ENCODE measurements around the gene CALR. TPM values are rescaled to one million over a fixed set of nuclear protein-coding genes. Genes with fewer than 3 reads are reported as not detected.
A peak's percentile ranks its signal among the peaks of the same experiment; 100 is the strongest.

Gene CALR
- total and polyA plus RNA-seq, 9 of the 15 experiments (the other 6 are each of a cell fraction or from before 2014, with no cell fraction given) = 126 to 811 (median 642) TPM

DNA sequence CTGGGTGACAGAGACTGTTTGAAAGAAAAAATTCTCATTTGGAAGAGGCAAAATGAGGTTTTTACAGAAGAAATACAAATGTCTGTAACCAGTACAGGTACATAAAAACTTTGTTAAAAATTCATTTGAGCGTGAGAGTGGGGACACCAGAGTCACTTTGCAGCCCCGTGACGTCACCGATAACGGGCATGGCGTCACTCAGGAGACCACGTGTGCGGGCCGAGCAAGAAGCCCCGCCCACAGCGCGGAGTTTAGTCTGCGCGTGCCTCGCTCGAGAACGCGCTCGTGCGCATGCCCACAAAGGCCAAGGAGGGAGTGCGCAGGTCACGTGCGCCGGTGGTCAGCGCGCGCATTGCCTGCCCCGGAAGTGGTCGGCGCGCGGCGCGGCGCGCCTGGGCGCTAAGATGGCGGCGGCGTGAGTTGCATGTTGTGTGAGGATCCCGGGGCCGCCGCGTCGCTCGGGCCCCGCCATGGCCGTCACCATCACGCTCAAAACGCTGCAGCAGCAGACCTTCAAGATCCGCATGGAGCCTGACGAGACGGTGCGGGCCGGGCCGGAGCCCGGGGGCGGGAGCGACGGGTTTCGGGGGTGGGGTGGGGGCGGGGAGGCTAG is 7.2 kb downstream of the CALR start, which contains the start of gene RAD23A (continued):
- TF ChIP-seq, protein P1, sequence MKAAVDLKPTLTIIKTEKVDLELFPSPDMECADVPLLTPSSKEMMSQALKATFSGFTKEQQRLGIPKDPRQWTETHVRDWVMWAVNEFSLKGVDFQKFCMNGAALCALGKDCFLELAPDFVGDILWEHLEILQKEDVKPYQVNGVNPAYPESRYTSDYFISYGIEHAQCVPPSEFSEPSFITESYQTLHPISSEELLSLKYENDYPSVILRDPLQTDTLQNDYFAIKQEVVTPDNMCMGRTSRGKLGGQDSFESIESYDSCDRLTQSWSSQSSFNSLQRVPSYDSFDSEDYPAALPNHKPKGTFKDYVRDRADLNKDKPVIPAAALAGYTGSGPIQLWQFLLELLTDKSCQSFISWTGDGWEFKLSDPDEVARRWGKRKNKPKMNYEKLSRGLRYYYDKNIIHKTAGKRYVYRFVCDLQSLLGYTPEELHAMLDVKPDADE (conservative IDR thresholded peaks at IDR 0.05; ENCODE audit: control insufficient read depth, low read depth, low read length) = peak; percentile 94
- no peak for TF ChIP-seq NUFIP1 (IDR thresholded peaks at IDR 0.05; ENCODE audit: partially characterized antibody)
- peak; percentile 96 for TF ChIP-seq SP1 (CRISPR knock-in tag; IDR thresholded peaks at IDR 0.05)
- TF ChIP-seq PRDM10 (IDR thresholded peaks at IDR 0.05; ENCODE audit: partially characterized antibody) = peak; percentile 55
- peak; percentile 41 for TF ChIP-seq NFE2 (IDR thresholded peaks at IDR 0.05; ENCODE audit: low read depth)
- TF ChIP-seq PTBP1 (IDR thresholded peaks at IDR 0.05; ENCODE audit: low read depth, low read length) = 0 out of 2 replicates have a peak, but pooled peaks have one; percentile 63
- TF ChIP-seq ZNF586 (CRISPR knock-in tag; conservative IDR thresholded peaks at IDR 0.05) = 0 out of 2 replicates have a peak, but pooled peaks have one; percentile 17
- peak; percentile 85 for TF ChIP-seq OTX1 (CRISPR knock-in tag; IDR thresholded peaks at IDR 0.05)
- peak; percentile 89; the same call in 1 of the 2 replicates for TF ChIP-seq GTF2E2 (tag; IDR thresholded peaks at IDR 0.05)
- no peak for TF ChIP-seq RBM34 (IDR thresholded peaks at IDR 0.05; ENCODE audit: borderline replicate concordance, insufficient read depth, low read length)
- TF ChIP-seq SMARCA4 (IDR thresholded peaks at IDR 0.05) = no peak
- TF ChIP-seq ETV5 (CRISPR knock-in tag; IDR thresholded peaks at IDR 0.05; ENCODE audit: low read depth) = peak; percentile 95
- TF ChIP-seq TEAD1 (CRISPR knock-in tag; IDR thresholded peaks at IDR 0.05) = peak; percentile 86 to 90
- TF ChIP-seq SUPT5H (IDR thresholded peaks at IDR 0.05) = peak; percentile 86
- TF ChIP-seq ATF7 (IDR thresholded peaks at IDR 0.05) = peak; percentile 99
- TF ChIP-seq KHSRP (IDR thresholded peaks at IDR 0.05) = peak; percentile 97
- TF ChIP-seq, protein P2, sequence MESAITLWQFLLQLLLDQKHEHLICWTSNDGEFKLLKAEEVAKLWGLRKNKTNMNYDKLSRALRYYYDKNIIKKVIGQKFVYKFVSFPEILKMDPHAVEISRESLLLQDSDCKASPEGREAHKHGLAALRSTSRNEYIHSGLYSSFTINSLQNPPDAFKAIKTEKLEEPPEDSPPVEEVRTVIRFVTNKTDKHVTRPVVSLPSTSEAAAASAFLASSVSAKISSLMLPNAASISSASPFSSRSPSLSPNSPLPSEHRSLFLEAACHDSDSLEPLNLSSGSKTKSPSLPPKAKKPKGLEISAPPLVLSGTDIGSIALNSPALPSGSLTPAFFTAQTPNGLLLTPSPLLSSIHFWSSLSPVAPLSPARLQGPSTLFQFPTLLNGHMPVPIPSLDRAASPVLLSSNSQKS (CRISPR knock-in tag; IDR thresholded peaks at IDR 0.05) = peak; percentile 75; the same call in 1 of the 2 replicates
- TF ChIP-seq ZNF551 (CRISPR knock-in tag; IDR thresholded peaks at IDR 0.05) = 0 out of 2 replicates have a peak, but pooled peaks have one; percentile 43
- TF ChIP-seq, protein P3, sequence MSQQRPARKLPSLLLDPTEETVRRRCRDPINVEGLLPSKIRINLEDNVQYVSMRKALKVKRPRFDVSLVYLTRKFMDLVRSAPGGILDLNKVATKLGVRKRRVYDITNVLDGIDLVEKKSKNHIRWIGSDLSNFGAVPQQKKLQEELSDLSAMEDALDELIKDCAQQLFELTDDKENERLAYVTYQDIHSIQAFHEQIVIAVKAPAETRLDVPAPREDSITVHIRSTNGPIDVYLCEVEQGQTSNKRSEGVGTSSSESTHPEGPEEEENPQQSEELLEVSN (IDR thresholded peaks at IDR 0.05; ENCODE audit: borderline replicate concordance in 1 of 2, extremely low read depth in 1 of 2, insufficient read depth in 1 of 2, insufficient read length in 1 of 2, low read depth in 1 of 2, low read length in 1 of 2, poor library complexity in 1 of 2, severe bottlenecking in 1 of 2) = peak; percentile 82 to 90
- peak; percentile 98 for TF ChIP-seq TARDBP (IDR thresholded peaks at IDR 0.05)
- peak; percentile 55; the same call in 1 of the 2 replicates for TF ChIP-seq PHB (CRISPR knock-in tag; IDR thresholded peaks at IDR 0.05)
- TF ChIP-seq ZNF175 (CRISPR knock-in tag; IDR thresholded peaks at IDR 0.05; ENCODE audit: low read depth) = no peak
